GM19035 (cell line): ENCODE data around the gene TNN.
"Not testable (repeated sequence)": the region's sequence is repeated elsewhere in the genome, so short reads cannot be mapped to it uniquely, and the experiment has no call there.

ENCODE experiments used
- ATAC-seq: cut with Tn5 transposase; IDR thresholded peaks from one replicate; pipeline ENCODE4 v1.9.1; 2021; ENCODE audit not compliant: unreplicated experiment

The TNN gene

GRCh38 chr1:175102166-175102565 lies 34.5 kb downstream of the TNN start:
- not testable (repeated sequence) for ATAC-seq

- ATAC-seq, result not testable (repeated sequence)
Measured at GRCh38 chr1:175106536-175106935, 38.9 kb downstream of the TNN start.

GRCh38 chr1:175108331-175108820 lies 40.7 kb downstream of the TNN start:
- ATAC-seq, result not testable (repeated sequence)

GRCh38 chr1:175114996-175115395 lies 47.4 kb downstream of the TNN start:
- no peak for ATAC-seq

GRCh38 chr1:175116210-175116798 lies 48.7 kb downstream of the TNN start:
- no peak for ATAC-seq

GRCh38 chr1:175116903-175117302 lies 49.3 kb downstream of the TNN start:
- no peak for ATAC-seq

GRCh38 chr1:175118375-175119367 lies 51.0 kb downstream of the TNN start:
- no peak for ATAC-seq

GRCh38 chr1:175120511-175120910 lies 52.9 kb downstream of the TNN start:
- ATAC-seq, result no peak

GRCh38 chr1:175124861-175125260 lies 57.2 kb downstream of the TNN start:
- no peak for ATAC-seq

- ATAC-seq, result no peak
Measured at GRCh38 chr1:175126347-175126746, 58.7 kb downstream of the TNN start.

GRCh38 chr1:175127565-175127964 lies 59.9 kb downstream of the TNN start:
- ATAC-seq, result no peak

- no peak for ATAC-seq
Measured at GRCh38 chr1:175128523-175128922, 60.9 kb downstream of the TNN start.

- no peak for ATAC-seq
Measured at GRCh38 chr1:175129182-175129581, 61.5 kb downstream of the TNN start.

- ATAC-seq, result no peak
Measured at GRCh38 chr1:175129644-175129996, 62.0 kb downstream of the TNN start.

GRCh38 chr1:175129997-175130648 lies 62.5 kb downstream of the TNN start:
- ATAC-seq, result no peak

- no peak for ATAC-seq
Measured at GRCh38 chr1:175130649-175131045, 63.0 kb downstream of the TNN start.

- ATAC-seq, result no peak
Measured at GRCh38 chr1:175131095-175131494, 63.5 kb downstream of the TNN start.

GRCh38 chr1:175132436-175132835 lies 64.8 kb downstream of the TNN start:
- no peak for ATAC-seq

GRCh38 chr1:175133673-175134435 lies 66.2 kb downstream of the TNN start:
- no peak for ATAC-seq

GRCh38 chr1:175134500-175134899 lies 66.9 kb downstream of the TNN start:
- ATAC-seq, result no peak

- no peak for ATAC-seq
Measured at GRCh38 chr1:175136246-175136645, 68.6 kb downstream of the TNN start.
